ENCODE measurements around the gene TADA1.

TADA1 gene

DNA sequence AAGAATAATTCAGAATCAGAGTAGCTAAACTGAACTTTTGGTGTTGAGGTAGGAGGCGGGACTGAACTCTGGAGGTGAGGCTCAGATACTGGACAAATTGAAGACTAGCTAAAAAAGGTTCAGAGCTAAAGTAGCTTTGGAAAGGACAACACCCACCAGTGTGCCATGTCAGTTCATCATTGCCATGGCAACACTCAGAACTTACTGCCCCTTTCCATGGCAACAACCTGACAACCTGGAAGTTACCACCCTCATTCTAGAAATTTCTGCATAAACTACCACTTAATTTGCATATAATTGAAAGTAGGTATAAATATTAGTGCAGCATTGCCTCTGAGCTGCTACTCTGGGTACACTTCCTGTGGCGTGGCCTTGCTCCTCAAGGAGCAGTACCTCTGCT lies 67.1 kb downstream of the TADA1 start:
- no peak for DNase-seq (ENCODE audit: low spot score)
- TF ChIP-seq, protein P1, sequence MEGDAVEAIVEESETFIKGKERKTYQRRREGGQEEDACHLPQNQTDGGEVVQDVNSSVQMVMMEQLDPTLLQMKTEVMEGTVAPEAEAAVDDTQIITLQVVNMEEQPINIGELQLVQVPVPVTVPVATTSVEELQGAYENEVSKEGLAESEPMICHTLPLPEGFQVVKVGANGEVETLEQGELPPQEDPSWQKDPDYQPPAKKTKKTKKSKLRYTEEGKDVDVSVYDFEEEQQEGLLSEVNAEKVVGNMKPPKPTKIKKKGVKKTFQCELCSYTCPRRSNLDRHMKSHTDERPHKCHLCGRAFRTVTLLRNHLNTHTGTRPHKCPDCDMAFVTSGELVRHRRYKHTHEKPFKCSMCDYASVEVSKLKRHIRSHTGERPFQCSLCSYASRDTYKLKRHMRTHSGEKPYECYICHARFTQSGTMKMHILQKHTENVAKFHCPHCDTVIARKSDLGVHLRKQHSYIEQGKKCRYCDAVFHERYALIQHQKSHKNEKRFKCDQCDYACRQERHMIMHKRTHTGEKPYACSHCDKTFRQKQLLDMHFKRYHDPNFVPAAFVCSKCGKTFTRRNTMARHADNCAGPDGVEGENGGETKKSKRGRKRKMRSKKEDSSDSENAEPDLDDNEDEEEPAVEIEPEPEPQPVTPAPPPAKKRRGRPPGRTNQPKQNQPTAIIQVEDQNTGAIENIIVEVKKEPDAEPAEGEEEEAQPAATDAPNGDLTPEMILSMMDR (IDR thresholded peaks at IDR 0.05; ENCODE audit: extremely low read depth, missing control alignments), result no peak

All from GM20000 (cell line).